Thyroid gland (tissue), 4 donors: ENCODE data around the gene OR6B2.

Experiments
- POLR2A ChIP-seq, 2 donors: fragments of 450-650 bp; IDR thresholded peaks; one replicate each; pipeline ENCODE4 v1.6.1; 2017; ENCODE audit warnings: antibody characterized with exemption in 2 of 2, mild to moderate bottlenecking in 2 of 2, moderate library complexity in 1 of 2
- TF ChIP-seq, protein P1 (sequence below), 6 experiments: fragments of 200-600 bp in 3 of 6; fragments of 450-650 bp in 3 of 6; sonication (generic) in 3 of 6; IDR thresholded peaks; one replicate each; pipeline ENCODE4 v1.5.1; 2016 to 2019; ENCODE audit warnings: antibody characterized with exemption in 6 of 6, mild to moderate bottlenecking in 2 of 6, inconsistent platforms in 1 of 6, moderate library complexity in 1 of 6

DNA sequence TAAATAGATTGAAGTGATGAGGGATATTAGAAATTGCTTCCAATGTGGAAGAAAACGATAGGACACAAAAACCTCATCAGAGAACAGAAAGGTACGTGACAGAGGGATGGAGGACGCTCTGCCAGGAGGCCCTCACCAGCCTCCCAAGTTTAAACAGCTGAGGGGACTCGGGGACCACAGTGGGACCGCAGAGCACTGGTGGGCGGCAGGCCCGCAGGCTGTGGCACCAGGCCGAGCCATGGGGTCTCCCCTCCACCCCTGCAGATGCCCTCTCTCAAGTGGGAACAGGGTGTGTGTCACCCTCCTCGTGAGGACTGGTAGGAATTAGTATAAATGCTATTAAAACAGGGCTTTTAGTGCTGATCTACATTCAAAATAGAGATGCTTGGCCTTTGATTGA is 15.9 kb downstream of the OR6B2 start:
- TF ChIP-seq, protein P1, sequence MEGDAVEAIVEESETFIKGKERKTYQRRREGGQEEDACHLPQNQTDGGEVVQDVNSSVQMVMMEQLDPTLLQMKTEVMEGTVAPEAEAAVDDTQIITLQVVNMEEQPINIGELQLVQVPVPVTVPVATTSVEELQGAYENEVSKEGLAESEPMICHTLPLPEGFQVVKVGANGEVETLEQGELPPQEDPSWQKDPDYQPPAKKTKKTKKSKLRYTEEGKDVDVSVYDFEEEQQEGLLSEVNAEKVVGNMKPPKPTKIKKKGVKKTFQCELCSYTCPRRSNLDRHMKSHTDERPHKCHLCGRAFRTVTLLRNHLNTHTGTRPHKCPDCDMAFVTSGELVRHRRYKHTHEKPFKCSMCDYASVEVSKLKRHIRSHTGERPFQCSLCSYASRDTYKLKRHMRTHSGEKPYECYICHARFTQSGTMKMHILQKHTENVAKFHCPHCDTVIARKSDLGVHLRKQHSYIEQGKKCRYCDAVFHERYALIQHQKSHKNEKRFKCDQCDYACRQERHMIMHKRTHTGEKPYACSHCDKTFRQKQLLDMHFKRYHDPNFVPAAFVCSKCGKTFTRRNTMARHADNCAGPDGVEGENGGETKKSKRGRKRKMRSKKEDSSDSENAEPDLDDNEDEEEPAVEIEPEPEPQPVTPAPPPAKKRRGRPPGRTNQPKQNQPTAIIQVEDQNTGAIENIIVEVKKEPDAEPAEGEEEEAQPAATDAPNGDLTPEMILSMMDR (IDR thresholded peaks at IDR 0.05) = no peak
- no peak for TF ChIP-seq POLR2A (IDR thresholded peaks at IDR 0.05)
